ENCODE results near the gene EPS15. TPM values are rescaled to one million over a fixed set of nuclear protein-coding genes. Genes with fewer than 3 reads are reported as not detected.

EPS15 gene
- total RNA-seq, 1 donor from 2014 or later, result 81.4 TPM

DNA sequence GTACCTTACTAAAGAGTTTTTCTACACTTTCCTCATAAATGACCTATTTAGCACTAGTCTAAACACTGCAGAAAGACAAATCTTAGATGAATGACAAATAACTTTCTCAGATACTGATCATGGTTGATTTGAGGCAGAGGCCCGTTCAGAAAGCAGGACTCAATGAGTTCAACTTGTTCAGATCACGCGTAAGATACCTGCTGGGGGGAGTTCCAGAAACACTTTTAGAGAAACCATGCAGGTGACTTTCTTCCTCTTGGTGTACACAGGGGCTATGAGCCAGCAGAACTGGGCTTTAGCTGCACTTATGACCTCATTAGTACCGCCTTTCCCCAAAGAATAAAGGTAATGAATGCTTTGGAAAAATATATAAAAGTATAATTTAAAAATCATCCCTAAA, 149.9 kb downstream of the EPS15 start:
- Mint-ChIP-seq H3K27ac (ENCODE audit: unreplicated experiment) (no peak overlapping the region), H3K27me3 (ENCODE audit: low read depth) (no peaks in the 10 kb centered on the region)
- no peak for DNase-seq (ENCODE audit: low spot score)

DNA sequence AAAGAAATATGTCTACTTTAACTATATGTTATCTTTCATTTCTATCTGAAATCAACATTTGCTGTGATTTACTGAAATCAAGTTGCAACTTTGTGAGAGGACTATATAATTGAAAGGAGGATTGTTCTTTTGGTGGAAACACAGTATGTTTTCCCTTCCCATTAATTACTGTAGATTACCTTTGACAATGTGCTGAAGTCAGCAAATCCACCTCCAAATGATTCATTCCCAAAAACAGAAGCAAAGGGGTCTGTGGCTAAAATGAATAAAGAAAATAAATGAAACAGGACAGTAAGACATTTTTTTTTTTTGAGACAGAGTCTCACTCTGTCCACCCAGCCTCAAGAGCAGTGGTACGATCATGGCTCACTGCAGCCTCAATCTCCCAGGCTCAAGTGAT, 153.3 kb downstream of the EPS15 start:
- TF ChIP-seq, protein P1, sequence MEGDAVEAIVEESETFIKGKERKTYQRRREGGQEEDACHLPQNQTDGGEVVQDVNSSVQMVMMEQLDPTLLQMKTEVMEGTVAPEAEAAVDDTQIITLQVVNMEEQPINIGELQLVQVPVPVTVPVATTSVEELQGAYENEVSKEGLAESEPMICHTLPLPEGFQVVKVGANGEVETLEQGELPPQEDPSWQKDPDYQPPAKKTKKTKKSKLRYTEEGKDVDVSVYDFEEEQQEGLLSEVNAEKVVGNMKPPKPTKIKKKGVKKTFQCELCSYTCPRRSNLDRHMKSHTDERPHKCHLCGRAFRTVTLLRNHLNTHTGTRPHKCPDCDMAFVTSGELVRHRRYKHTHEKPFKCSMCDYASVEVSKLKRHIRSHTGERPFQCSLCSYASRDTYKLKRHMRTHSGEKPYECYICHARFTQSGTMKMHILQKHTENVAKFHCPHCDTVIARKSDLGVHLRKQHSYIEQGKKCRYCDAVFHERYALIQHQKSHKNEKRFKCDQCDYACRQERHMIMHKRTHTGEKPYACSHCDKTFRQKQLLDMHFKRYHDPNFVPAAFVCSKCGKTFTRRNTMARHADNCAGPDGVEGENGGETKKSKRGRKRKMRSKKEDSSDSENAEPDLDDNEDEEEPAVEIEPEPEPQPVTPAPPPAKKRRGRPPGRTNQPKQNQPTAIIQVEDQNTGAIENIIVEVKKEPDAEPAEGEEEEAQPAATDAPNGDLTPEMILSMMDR (IDR thresholded peaks at IDR 0.05), result no peak
- Mint-ChIP-seq H3K36me3 (ENCODE audit: low read depth) (peaks cover 19% of the 10 kb centered on the region), H3K4me3 (ENCODE audit: unreplicated experiment) (no peak overlapping the region), H3K4me1 (ENCODE audit: low read depth) (peaks cover 3% of the 10 kb centered on the region), H3K9me3 (ENCODE audit: low read depth) (no peaks in the 10 kb centered on the region), H3K27me3 (ENCODE audit: low read depth) (no peaks in the 10 kb centered on the region), H3K27ac (ENCODE audit: unreplicated experiment) (no peak overlapping the region)
- DNase-seq (ENCODE audit: low spot score), result no peak

More for the DNA sequence above, 149.9 kb downstream of the EPS15 start:
- H3K4me3 Mint-ChIP-seq (ENCODE audit: unreplicated experiment), result no peak overlapping the region
- TF ChIP-seq, protein P1 (IDR thresholded peaks at IDR 0.05), result no peak
- H3K4me1 Mint-ChIP-seq (ENCODE audit: low read depth), result peaks cover 17% of the 10 kb centered on the region
- H3K36me3 Mint-ChIP-seq (ENCODE audit: low read depth), result peaks cover 16% of the 10 kb centered on the region
- no peaks in the 10 kb centered on the region for H3K9me3 Mint-ChIP-seq (ENCODE audit: low read depth)

DNA sequence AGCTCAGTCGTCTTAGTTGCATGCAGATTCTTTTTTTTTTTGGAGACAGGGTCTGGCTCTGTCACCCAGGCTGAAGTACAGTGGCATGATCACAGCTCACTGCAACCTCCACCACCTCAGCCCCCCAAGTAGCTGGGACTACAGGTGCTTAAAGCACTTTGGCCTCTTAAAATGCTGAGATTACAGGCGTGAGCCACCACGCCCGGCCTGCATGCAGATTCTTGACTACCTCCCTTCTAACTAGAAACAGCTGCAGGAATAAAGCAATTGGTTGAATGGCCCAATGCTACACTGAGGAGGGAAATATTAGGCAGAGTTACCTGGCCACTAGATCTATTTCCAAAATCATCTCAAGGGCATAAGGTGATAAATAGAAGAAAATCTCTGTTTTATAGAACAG, 159.2 kb downstream of the EPS15 start:
- Mint-ChIP-seq H3K36me3 (ENCODE audit: low read depth) (peaks cover 16% of the 10 kb centered on the region), H3K4me3 (ENCODE audit: unreplicated experiment) (no peak overlapping the region), H3K27ac (ENCODE audit: unreplicated experiment) (no peak overlapping the region), H3K4me1 (ENCODE audit: low read depth) (no peaks in the 10 kb centered on the region), H3K27me3 (ENCODE audit: low read depth) (no peaks in the 10 kb centered on the region), H3K9me3 (ENCODE audit: low read depth) (no peaks in the 10 kb centered on the region)
- TF ChIP-seq, protein P1 (IDR thresholded peaks at IDR 0.05), result no peak
- no peak for DNase-seq (ENCODE audit: low spot score)

DNA sequence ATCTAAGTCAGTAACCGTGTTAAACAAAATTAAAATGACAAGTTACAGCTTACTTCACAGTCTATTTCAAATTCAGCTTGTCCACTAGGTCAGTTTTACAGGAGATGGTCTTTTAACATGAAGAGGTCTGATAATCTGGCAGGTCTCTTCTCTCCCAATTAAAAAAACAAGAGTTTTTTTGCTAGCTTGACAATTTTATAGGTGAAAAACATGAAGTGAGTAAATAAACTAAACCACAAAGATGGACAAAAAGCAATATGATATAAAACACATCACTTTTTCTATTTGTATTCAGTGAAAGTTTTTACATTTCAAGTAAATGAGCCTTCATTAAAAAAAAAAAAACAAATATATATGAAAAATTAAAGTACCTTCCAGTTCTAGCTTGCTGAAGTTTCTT, 163.7 kb downstream of the EPS15 start:
- H3K4me3 Mint-ChIP-seq (ENCODE audit: unreplicated experiment), result no peak overlapping the region
- H3K4me1 Mint-ChIP-seq (ENCODE audit: low read depth), result no peaks in the 10 kb centered on the region
- H3K9me3 Mint-ChIP-seq (ENCODE audit: low read depth), result no peaks in the 10 kb centered on the region
- no peak overlapping the region for H3K27ac Mint-ChIP-seq (ENCODE audit: unreplicated experiment)
- DNase-seq (ENCODE audit: low spot score), result no peak
- TF ChIP-seq, protein P1 (IDR thresholded peaks at IDR 0.05), result no peak
- H3K36me3 Mint-ChIP-seq (ENCODE audit: low read depth), result peaks cover 9% of the 10 kb centered on the region
- no peaks in the 10 kb centered on the region for H3K27me3 Mint-ChIP-seq (ENCODE audit: low read depth)

DNA sequence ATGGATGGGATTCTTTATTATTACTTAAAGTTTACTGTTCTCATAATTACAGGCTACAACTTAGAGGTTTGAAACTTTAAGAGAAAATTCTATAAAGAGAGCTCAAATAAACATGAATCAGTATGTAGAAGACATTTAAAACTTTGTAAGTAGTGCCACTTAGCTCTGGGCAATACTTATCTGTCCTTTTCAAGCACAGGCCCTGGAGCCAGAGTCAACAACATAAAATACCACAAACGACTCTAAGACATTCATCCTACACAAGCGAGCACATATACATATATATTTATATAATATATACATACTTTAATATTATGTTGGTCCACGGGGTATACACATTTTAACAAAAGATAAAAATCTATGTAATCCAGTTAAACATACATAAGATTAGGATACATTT, 164.7 kb downstream of the EPS15 start:
- no peak for DNase-seq (ENCODE audit: low spot score)
- TF ChIP-seq, protein P1 (IDR thresholded peaks at IDR 0.05), result no peak
- H3K36me3 Mint-ChIP-seq (ENCODE audit: low read depth), result peaks cover 9% of the 10 kb centered on the region
- H3K27me3 Mint-ChIP-seq (ENCODE audit: low read depth), result no peaks in the 10 kb centered on the region
- no peaks in the 10 kb centered on the region for H3K4me1 Mint-ChIP-seq (ENCODE audit: low read depth)
- H3K4me3 Mint-ChIP-seq (ENCODE audit: unreplicated experiment), result no peak overlapping the region
- no peaks in the 10 kb centered on the region for H3K9me3 Mint-ChIP-seq (ENCODE audit: low read depth)
- no peak overlapping the region for H3K27ac Mint-ChIP-seq (ENCODE audit: unreplicated experiment)
